Fibroblast of lung (primary cell): ENCODE measurements around the gene PTPRE. TPM values are rescaled to one million over a fixed set of nuclear protein-coding genes. Genes with fewer than 3 reads are reported as not detected.

Experiments
- DNase-seq, 2 donors: peaks; one replicate each; pipeline versions ENCODE4 v3.0.0 to v3.0.0-alpha.2; 2010; ENCODE audit warnings: low read depth in 2 of 2
- H2AFZ ChIP-seq: 2 replicates; pipeline ENCODE4 v1.5.1; 2012; ENCODE audit warnings: low read length, control low read depth, inconsistent platforms
- H3K27ac ChIP-seq: 2 replicates; pipeline ENCODE4 v1.5.1; 2011; ENCODE audit warnings: low read length, control low read depth; ENCODE audit not compliant: insufficient read depth
- H3K27me3 ChIP-seq: 2 replicates; pipeline ENCODE4 v1.5.1; 2011; ENCODE audit warnings: mild to moderate bottlenecking, low read length; ENCODE audit not compliant: control insufficient read depth, insufficient read depth
- H3K36me3 ChIP-seq: 2 replicates; pipeline ENCODE4 v1.5.1; 2011; ENCODE audit warnings: low read length; ENCODE audit not compliant: control insufficient read depth, insufficient read depth
- H3K4me1 ChIP-seq: 2 replicates; pipeline ENCODE4 v1.5.1; 2011; ENCODE audit warnings: low read length; ENCODE audit not compliant: control insufficient read depth, insufficient read depth; ENCODE audit errors: extremely low read depth
- H3K4me2 ChIP-seq: 2 replicates; pipeline ENCODE4 v1.5.1; 2011; ENCODE audit warnings: low read length, control low read depth; ENCODE audit not compliant: insufficient read depth; ENCODE audit errors: extremely low read depth
- H3K4me3 ChIP-seq, 4 experiments: fragments of 200-600 bp in 1 of 4; sonication (generic) in 1 of 4; replicated peaks in 1 of 4; 2 replicates each; pipeline ENCODE4 v1.5.1; 2011 to 2016; ENCODE audit warnings: low read length in 4 of 4, low read depth in 3 of 4, mild to moderate bottlenecking in 3 of 4, control low read depth in 2 of 4, inconsistent platforms in 1 of 4, mixed read lengths in 1 of 4; ENCODE audit not compliant: insufficient read depth in 1 of 4; ENCODE audit errors: control extremely low read depth in 1 of 4
- H3K79me2 ChIP-seq: 2 replicates; pipeline ENCODE4 v1.5.1; 2012; ENCODE audit warnings: mild to moderate bottlenecking, low read length, inconsistent platforms; ENCODE audit not compliant: control insufficient read depth, insufficient read depth
- H3K9ac ChIP-seq: 2 replicates; pipeline ENCODE4 v1.5.1; 2011; ENCODE audit warnings: mild to moderate bottlenecking, low read length, control low read depth; ENCODE audit not compliant: insufficient read depth
- H3K9me3 ChIP-seq: 2 replicates; pipeline ENCODE4 v1.5.1; 2012; ENCODE audit warnings: low read depth, low read length; ENCODE audit not compliant: control insufficient read depth, insufficient read depth
- H4K20me1 ChIP-seq: 2 replicates; pipeline ENCODE4 v1.5.1; 2011; ENCODE audit warnings: low read length; ENCODE audit not compliant: control insufficient read depth, insufficient read depth; ENCODE audit errors: extremely low read depth
- EZH2 ChIP-seq: IDR thresholded peaks from 2 replicates; pipeline ENCODE4 v1.5.1; 2012; ENCODE audit warnings: low read length, control low read depth, mild to moderate bottlenecking; ENCODE audit errors: missing control alignments
- polyA plus RNA-seq, 2 donors: library from polyadenylated mRNA; depleted of rRNA in 1 of 2; stranded (reverse) in 1 of 2; unstranded in 1 of 2; fragments of >200 nt; gene quantifications; 2 replicates each; pipeline ENCODE4 v1.2.1, GENCODE V29; 2011 to 2012; ENCODE audit warnings: missing spikeins in 1 of 2
- total RNA-seq: library from RNA; depleted of rRNA; stranded (reverse); fragments of >200 nt; gene quantifications from 2 replicates; pipeline ENCODE4 v1.2.1, GENCODE V29; 2014
- TF ChIP-seq, protein P1 (sequence below), 2 donors: IDR thresholded peaks in 1 of 2; conservative IDR thresholded peaks in 1 of 2; 1 replicate in 1 of 2; 2 replicates in 1 of 2; pipeline ENCODE4 v1.5.1; 2011 to 2012; ENCODE audit warnings: low read length in 2 of 2, control low read depth in 1 of 2, inconsistent platforms in 1 of 2, low read depth in 1 of 2, mild to moderate bottlenecking in 1 of 2

PTPRE gene
- total and polyA plus RNA-seq, 2 donors (not counting 1 experiment from before 2014, with no cell fraction given): 0.75 to 1.8 TPM

DNA sequence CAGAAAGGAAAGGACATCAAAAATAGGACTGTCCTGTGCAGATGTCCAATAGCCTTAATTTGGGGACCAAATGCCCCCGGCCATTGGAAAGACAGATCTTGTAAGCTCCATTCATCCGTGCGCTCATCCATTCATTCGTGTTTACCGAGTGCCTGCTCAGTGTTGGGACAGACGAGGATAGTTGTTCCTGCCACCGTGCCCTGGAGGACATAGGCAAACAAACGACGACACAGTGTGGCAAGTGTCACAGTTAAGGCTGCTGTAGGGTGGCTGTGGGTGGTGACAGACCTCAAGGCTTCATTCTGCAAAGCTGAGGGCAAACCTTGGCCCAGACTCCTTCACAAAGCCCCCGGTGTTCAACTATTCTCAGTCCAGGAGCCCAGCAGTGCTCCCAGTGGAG, 191.7 kb downstream of the PTPRE start:
- H3K9ac ChIP-seq: no peak overlapping the region
- H3K4me3 ChIP-seq: no peak overlapping the region
- H2AFZ ChIP-seq: no peak overlapping the region
- no peaks in the 10 kb centered on the region for H3K9me3 ChIP-seq
- TF ChIP-seq EZH2: no peak
- TF ChIP-seq, protein P1, sequence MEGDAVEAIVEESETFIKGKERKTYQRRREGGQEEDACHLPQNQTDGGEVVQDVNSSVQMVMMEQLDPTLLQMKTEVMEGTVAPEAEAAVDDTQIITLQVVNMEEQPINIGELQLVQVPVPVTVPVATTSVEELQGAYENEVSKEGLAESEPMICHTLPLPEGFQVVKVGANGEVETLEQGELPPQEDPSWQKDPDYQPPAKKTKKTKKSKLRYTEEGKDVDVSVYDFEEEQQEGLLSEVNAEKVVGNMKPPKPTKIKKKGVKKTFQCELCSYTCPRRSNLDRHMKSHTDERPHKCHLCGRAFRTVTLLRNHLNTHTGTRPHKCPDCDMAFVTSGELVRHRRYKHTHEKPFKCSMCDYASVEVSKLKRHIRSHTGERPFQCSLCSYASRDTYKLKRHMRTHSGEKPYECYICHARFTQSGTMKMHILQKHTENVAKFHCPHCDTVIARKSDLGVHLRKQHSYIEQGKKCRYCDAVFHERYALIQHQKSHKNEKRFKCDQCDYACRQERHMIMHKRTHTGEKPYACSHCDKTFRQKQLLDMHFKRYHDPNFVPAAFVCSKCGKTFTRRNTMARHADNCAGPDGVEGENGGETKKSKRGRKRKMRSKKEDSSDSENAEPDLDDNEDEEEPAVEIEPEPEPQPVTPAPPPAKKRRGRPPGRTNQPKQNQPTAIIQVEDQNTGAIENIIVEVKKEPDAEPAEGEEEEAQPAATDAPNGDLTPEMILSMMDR (conservative IDR thresholded peaks at IDR 0.05 in 1 of 2, IDR thresholded peaks at IDR 0.05 in 1 of 2; ENCODE audit: low read depth in 1 of 2, low read length in 2 of 2): no peak
- no peak for DNase-seq
- H3K4me1 ChIP-seq: no peaks in the 10 kb centered on the region
- H3K36me3 ChIP-seq: peaks cover 12% of the 10 kb centered on the region
- no peaks in the 10 kb centered on the region for H3K79me2 ChIP-seq
- no peak overlapping the region for H3K27ac ChIP-seq
- H4K20me1 ChIP-seq: no peaks in the 10 kb centered on the region
- no peak overlapping the region for H3K4me2 ChIP-seq
- H3K27me3 ChIP-seq: no peaks in the 10 kb centered on the region

DNA sequence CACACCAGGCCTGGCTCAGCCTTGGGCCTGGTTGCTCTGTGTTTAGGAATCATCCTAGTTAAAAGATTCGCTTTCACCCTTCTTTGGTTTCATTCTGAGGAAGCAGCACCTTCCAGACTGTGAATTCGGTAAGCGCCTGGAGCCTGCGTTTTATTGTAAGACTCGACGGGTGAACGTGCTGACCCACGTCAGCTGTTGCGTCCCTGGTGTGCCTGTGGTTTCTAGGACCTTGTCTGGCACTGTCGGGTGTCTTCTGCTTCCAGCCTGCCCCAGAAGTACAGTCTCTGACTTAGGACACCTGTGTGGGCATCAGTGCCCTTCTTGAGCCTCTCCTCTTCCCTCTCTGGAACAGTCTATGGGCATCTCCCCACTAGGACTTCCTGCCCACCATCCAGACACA, 193.0 kb downstream of the PTPRE start:
- Histone ChIP-seq H2AFZ (no peak overlapping the region), H3K27ac (no peak overlapping the region), H4K20me1 (no peaks in the 10 kb centered on the region), H3K4me3 (no peak overlapping the region), H3K9ac (no peak overlapping the region), H3K9me3 (no peaks in the 10 kb centered on the region), H3K36me3 (peaks cover 17% of the 10 kb centered on the region), H3K27me3 (no peaks in the 10 kb centered on the region), H3K4me2 (no peak overlapping the region), H3K4me1 (no peaks in the 10 kb centered on the region), H3K79me2 (no peaks in the 10 kb centered on the region)
- no peak for TF ChIP-seq EZH2
- TF ChIP-seq, protein P1 (conservative IDR thresholded peaks at IDR 0.05 in 1 of 2, IDR thresholded peaks at IDR 0.05 in 1 of 2; ENCODE audit: low read depth in 1 of 2, low read length in 2 of 2): no peak
- no peak for DNase-seq

DNA sequence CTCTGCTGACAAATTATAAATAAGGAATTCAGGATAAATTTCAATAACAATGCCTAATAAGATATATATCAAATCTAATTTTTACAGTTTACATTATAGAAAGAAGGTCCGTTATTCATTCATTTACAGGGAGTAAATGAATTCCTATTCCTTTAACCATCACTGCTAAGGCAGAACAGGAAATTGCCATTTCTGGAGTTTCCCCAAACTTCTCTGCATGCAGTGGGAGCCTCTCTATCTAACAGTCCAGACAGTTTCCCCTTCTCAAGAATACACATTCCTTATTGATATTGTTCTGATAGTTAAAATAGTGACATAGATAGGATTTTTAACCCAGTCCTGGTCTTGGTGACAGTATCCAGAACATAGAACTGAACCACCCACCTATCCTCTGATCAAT, 195.0 kb downstream of the PTPRE start:
- DNase-seq: no peak
- no peak overlapping the region for H3K4me2 ChIP-seq
- no peak overlapping the region for H2AFZ ChIP-seq
- no peak for TF ChIP-seq EZH2
- TF ChIP-seq, protein P1 (conservative IDR thresholded peaks at IDR 0.05 in 1 of 2, IDR thresholded peaks at IDR 0.05 in 1 of 2; ENCODE audit: low read depth in 1 of 2, low read length in 2 of 2): no peak
- H3K27ac ChIP-seq: no peak overlapping the region
- no peaks in the 10 kb centered on the region for H3K79me2 ChIP-seq
- H4K20me1 ChIP-seq: no peaks in the 10 kb centered on the region
- H3K4me1 ChIP-seq: no peaks in the 10 kb centered on the region
- H3K9me3 ChIP-seq: no peaks in the 10 kb centered on the region
- H3K9ac ChIP-seq: no peak overlapping the region
- H3K4me3 ChIP-seq: no peak overlapping the region
- no peaks in the 10 kb centered on the region for H3K27me3 ChIP-seq
- peaks cover 25% of the 10 kb centered on the region for H3K36me3 ChIP-seq
